Stimulated activated CD8-positive, alpha-beta memory T cell treated with anti-CD3 and anti-CD28 coated beads, Interleukin-12 subunit alpha, Interleukin-12 subunit beta, amount 100 ng/mL, for 24 hours (primary cell): ENCODE data around the gene FERMT3.

Experiments
- DNase-seq: peaks from one replicate; pipeline ENCODE4 v3.0.0-alpha.2; 2020; ENCODE audit errors: extremely low read depth

Gene FERMT3

DNA sequence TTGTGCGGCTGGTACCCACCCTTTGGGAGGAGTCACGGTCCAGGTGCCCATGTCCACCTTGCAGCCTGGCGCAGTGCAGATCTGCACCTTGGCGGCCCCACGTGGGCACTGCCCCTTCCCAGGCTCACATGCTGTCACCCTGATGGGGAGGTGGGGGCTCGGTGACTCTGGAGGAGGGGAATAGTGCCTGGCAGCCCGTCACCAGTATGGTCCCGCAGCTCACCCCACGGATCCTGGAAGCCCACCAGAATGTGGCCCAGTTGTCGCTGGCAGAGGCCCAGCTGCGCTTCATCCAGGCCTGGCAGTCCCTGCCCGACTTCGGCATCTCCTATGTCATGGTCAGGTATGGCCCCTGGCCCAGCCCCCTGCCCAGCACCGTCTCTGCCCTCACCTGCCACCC, 14.3 kb downstream of the FERMT3 start:
- no peak for DNase-seq

DNA sequence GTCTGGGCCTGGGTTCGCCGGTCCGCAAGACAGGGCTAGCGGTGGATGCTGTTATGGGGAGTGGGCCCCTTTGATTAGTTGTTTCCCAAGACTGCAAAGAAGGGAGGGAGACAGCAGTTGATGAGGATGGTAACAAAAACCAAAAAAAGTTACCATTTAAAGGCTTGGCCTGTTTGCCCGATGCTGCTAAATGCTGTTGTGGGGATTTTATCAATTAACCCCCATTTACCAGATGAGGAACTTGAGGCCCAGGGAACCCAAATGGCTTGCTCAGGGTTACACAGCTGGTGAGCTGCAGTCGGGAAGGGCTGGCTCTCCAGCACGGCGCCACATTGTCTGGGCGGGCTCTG, 16.1 kb downstream of the FERMT3 start:
- DNase-seq, result no peak

DNA sequence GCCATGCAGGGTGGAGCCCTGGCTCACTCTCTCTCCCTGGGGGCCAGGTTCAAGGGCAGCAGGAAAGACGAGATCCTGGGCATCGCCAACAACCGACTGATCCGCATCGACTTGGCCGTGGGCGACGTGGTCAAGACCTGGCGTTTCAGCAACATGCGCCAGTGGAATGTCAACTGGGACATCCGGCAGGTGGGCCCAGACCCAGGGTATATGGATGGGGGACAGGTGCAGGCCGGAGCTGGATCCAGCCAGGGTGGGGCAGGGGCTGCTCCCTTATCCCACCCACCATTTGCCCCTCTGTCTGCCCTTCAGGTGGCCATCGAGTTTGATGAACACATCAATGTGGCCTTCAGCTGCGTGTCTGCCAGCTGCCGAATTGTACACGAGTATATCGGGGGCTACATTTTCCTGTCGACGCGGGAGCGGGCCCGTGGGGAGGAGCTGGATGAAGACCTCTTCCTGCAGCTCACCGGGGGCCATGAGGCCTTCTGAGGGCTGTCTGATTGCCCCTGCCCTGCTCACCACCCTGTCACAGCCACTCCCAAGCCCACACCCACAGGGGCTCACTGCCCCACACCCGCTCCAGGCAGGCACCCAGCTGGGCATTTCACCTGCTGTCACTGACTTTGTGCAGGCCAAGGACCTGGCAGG, 16.6 kb downstream of the FERMT3 start:
- no peak for DNase-seq

- DNase-seq, result no peak
Observed at GRCh38 chr11:64224151-64224890, 17.8 kb downstream of the FERMT3 start.

GRCh38 chr11:64224891-64225607, 18.5 kb downstream of the FERMT3 start:
- no peak for DNase-seq

- peak; percentile 87 for DNase-seq
Observed at GRCh38 chr11:64225608-64226506, 19.3 kb downstream of the FERMT3 start, which contains the start of the genes NUDT22 and TRPT1. Gene NUDT22, plus strand, starts transcription at chr11:64226274. Its CDS starts 379 bp downstream, at chr11:64226653. Gene TRPT1, minus strand, starts transcription at chr11:64226186. Its CDS starts 326 bp downstream, at chr11:64225860.

GRCh38 chr11:64226507-64227051, 20.1 kb downstream of the FERMT3 start:
- DNase-seq, result no peak

DNA sequence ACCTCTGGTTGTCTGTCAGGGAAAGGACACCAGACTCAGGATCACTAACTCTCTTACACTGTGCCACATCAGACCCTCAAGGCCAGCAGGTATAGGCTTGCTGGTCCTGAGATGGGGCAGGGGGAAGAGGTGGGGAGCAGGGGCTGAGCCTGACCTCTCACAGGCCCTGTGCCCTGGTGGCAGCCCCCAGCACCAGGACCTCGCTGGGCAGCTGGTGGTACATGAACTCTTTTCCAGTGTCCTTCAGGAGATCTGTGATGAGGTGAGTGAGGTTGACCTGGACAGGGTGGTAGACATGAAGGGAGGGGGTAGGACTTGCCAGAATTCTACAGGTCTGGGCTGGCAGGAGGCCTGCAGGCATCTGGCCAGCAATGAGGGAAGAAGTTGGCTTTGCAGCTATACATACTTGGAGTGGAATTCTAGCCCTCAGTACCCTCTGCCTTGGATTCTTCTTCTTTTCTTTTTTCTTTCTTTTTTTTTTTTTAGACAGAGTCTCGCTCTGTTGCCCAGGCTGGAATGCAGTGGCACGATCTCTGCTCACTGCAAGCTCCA, 21.0 kb downstream of the FERMT3 start:
- no peak for DNase-seq

- no peak for DNase-seq
Observed at GRCh38 chr11:64229090-64229743, 22.7 kb downstream of the FERMT3 start.

GRCh38 chr11:64229744-64230170, 23.2 kb downstream of the FERMT3 start:
- DNase-seq, result no peak

DNA sequence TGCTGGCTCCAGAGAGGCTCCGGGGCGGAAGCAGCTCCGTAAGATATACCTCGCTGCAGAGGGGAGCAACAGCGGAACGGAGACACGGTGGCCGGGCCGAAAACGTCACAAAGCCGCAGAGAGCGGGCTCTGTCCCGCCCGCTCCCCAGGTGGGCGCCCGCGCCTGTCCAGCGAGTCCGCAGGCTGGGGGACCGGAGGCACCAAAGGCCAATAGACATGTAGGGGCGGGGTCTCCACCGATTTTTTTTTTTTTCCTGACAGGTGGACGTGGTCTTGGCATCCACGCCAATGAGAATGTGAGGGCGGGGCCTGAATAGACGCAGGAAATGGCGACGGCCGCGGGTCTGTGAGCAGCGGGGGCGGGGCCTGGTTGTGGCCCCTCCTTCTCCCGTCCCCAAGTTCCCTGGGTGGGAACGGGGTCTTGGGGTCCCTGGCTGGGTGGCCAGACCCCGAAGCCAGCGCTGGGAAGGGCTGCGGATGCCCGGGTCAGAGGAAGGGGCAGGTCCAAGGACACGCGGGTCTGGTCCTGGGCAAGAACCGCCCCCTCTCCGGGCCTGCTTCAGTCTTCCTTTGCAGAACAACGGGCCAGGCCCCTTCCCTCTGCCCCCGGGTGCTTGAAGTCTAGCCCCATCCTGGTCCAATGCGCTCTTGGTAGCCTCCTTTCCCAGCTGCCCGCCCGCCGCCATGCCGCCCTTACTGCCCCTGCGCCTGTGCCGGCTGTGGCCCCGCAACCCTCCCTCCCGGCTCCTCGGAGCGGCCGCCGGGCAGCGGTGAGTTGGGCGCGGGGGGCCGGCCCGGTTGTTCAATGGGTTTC, 23.9 kb downstream of the FERMT3 start, which contains the start of gene DNAJC4:
DNAJC4 (plus strand) TSS at position 378 of the 814 bp plus-strand sequence; CDS start at position 685, 307 bp downstream.
- peak; percentile 74 for DNase-seq

- no peak for DNase-seq
Observed at GRCh38 chr11:64230985-64231365, 24.5 kb downstream of the FERMT3 start.

DNA sequence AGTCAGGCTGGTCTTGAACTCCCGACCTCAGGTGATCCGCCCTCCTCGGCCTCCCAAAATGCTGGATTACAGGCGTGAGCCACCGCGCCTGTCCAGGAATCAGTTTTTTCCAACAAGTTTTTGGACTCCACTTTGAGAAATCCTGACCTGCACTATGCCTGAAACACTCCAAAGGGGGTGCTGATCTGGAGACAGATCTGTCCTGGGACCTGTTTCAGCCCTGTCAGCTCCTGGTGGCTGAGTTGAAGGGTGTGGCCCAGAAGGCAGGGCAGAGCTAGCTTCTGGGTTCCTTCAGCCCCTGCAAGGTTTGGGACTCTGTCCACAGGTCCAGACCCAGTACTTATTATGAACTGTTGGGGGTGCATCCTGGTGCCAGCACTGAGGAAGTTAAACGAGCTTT, 25.0 kb downstream of the FERMT3 start:
- DNase-seq, result no peak

- DNase-seq, result no peak
Observed at GRCh38 chr11:64232182-64232966, 25.9 kb downstream of the FERMT3 start.

GRCh38 chr11:64232967-64233315, 26.4 kb downstream of the FERMT3 start:
- no peak for DNase-seq

GRCh38 chr11:64233913-64234586, 27.5 kb downstream of the FERMT3 start, which contains the start of gene VEGFB:
Gene VEGFB, plus strand, starts transcription at chr11:64234584. Its CDS starts 250 bp downstream, at chr11:64234834.
- DNase-seq, result no peak

DNA sequence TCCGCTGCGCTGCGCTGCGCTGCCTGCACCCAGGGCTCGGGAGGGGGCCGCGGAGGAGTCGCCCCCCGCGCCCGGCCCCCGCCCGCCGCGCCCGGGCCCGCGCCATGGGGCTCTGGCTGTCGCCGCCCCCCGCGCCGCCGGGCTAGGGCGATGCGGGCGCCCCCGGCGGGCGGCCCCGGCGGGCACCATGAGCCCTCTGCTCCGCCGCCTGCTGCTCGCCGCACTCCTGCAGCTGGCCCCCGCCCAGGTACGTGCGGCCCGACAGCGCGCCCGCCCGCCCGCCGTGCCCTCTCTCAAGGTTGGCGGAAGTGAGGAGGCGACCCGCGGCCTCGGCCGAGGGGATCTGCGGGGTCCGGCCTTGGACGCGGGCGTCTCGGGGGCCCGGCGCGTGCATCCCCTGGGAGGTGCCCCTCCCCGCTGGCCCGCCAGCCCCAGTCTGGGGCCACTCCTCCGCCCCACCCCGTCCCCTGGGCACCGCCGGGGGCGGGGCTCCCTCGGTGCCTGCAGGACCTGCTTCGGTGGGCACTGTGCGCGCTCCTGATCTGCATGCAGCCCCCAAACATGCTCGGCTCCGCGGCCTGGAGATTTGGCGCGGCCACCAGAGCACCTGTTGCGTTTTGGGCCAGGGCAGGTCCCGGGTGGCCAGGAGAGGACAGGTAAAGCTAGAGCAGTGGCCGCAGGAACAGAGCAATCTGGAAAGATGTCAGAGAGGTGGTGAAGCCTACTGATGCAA, 28.3 kb downstream of the FERMT3 start:
- DNase-seq, result no peak
